ENCODE data around the gene GRM1. TPM values are rescaled to one million over a fixed set of nuclear protein-coding genes. Genes with fewer than 3 reads are reported as not detected.

GRM1 gene
- total and polyA plus RNA-seq, 2 donors (not counting 1 experiment from before 2014, with no cell fraction given), result not detected

- ATAC-seq (ENCODE audit: low read depth), result no peak
- H3K4me2 ChIP-seq (replicated peaks; ENCODE audit: low read depth, low read length, poor library complexity, severe bottlenecking), result no peak overlapping the region
- no peak for DNase-seq
- Mint-ChIP-seq H3K27me3 (no peaks in the 10 kb centered on the region), H3K4me1 (no peaks in the 10 kb centered on the region), H3K9me3 (ENCODE audit: insufficient read depth) (peaks cover 3% of the 10 kb centered on the region), H3K27ac (no peak overlapping the region), H3K4me3 (no peak overlapping the region)
- H4K20me1 ChIP-seq (ENCODE audit: control insufficient read depth, insufficient read depth, low read length, poor library complexity, severe bottlenecking), result no peaks in the 10 kb centered on the region
- ChIA-PET CTCF (no interaction called here), POLR2A (no interaction called here)
- H3K4me1 ChIP-seq (ENCODE audit: control insufficient read depth in 2 of 2, insufficient read depth in 2 of 2, low read length in 2 of 2), result no peaks in the 10 kb centered on the region
- no CpG with 5 or more reads among the region's 18 CpGs for WGBS (ENCODE audit: insufficient coverage)
- H3K9me3 ChIP-seq (ENCODE audit: control extremely low read depth in 1 of 3, control insufficient read depth in 2 of 3, insufficient read depth in 1 of 3, low read length in 2 of 3), result no peaks in the 10 kb centered on the region
- H3K27me3 ChIP-seq (replicated peaks in 1 of 4; ENCODE audit: control extremely low read depth in 1 of 4, control insufficient read depth in 3 of 4, insufficient read depth in 4 of 4, low read length in 3 of 4), result no peaks in the 10 kb centered on the region
- TF ChIP-seq, protein P1, sequence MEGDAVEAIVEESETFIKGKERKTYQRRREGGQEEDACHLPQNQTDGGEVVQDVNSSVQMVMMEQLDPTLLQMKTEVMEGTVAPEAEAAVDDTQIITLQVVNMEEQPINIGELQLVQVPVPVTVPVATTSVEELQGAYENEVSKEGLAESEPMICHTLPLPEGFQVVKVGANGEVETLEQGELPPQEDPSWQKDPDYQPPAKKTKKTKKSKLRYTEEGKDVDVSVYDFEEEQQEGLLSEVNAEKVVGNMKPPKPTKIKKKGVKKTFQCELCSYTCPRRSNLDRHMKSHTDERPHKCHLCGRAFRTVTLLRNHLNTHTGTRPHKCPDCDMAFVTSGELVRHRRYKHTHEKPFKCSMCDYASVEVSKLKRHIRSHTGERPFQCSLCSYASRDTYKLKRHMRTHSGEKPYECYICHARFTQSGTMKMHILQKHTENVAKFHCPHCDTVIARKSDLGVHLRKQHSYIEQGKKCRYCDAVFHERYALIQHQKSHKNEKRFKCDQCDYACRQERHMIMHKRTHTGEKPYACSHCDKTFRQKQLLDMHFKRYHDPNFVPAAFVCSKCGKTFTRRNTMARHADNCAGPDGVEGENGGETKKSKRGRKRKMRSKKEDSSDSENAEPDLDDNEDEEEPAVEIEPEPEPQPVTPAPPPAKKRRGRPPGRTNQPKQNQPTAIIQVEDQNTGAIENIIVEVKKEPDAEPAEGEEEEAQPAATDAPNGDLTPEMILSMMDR (IDR thresholded peaks at IDR 0.05), result no peak
- TF ChIP-seq EZH2 (IDR thresholded peaks at IDR 0.05; ENCODE audit: borderline replicate concordance, insufficient read depth, low read depth, low read length, poor library complexity, severe bottlenecking), result no peak
- no peak overlapping the region for H3K27ac ChIP-seq (ENCODE audit: low read length in 2 of 2)
- H3K79me2 ChIP-seq (ENCODE audit: control insufficient read depth, insufficient read depth, low read length), result no peaks in the 10 kb centered on the region
- intact Hi-C loops (cut with micrococcal nuclease), result no loop called here
- H3K36me3 ChIP-seq (replicated peaks in 1 of 2; ENCODE audit: control extremely low read depth in 1 of 2, control insufficient read depth in 1 of 2, extremely low read depth in 1 of 2, insufficient read depth in 2 of 2, low read length in 1 of 2), result no peaks in the 10 kb centered on the region
- H3K9ac ChIP-seq (ENCODE audit: low read length), result no peak overlapping the region
- H3K4me3 ChIP-seq (ENCODE audit: control extremely low read depth in 1 of 5, extremely low read depth in 1 of 5, insufficient read depth in 1 of 5, low read depth in 2 of 5, low read length in 4 of 5), result no peak overlapping the region
- no peak overlapping the region for H2AFZ ChIP-seq (ENCODE audit: insufficient read depth, low read depth, low read length, poor library complexity, severe bottlenecking)
Measured at GRCh38 chr6:146267447-146267846, 238.6 kb downstream of the GRM1 start.

- Histone ChIP-seq H3K9ac (ENCODE audit: low read length) (no peak overlapping the region), H3K27ac (ENCODE audit: low read length in 2 of 2) (no peak overlapping the region), H3K4me3 (ENCODE audit: control extremely low read depth in 1 of 5, extremely low read depth in 1 of 5, insufficient read depth in 1 of 5, low read depth in 2 of 5, low read length in 4 of 5) (no peak overlapping the region), H2AFZ (ENCODE audit: insufficient read depth, low read depth, low read length, poor library complexity, severe bottlenecking) (no peak overlapping the region), H3K36me3 (replicated peaks in 1 of 2; ENCODE audit: control extremely low read depth in 1 of 2, control insufficient read depth in 1 of 2, extremely low read depth in 1 of 2, insufficient read depth in 2 of 2, low read length in 1 of 2) (no peaks in the 10 kb centered on the region), H3K4me2 (replicated peaks; ENCODE audit: low read depth, low read length, poor library complexity, severe bottlenecking) (no peak overlapping the region), H3K9me3 (ENCODE audit: control extremely low read depth in 1 of 3, control insufficient read depth in 2 of 3, insufficient read depth in 1 of 3, low read length in 2 of 3) (no peaks in the 10 kb centered on the region), H3K27me3 (replicated peaks in 1 of 4; ENCODE audit: control extremely low read depth in 1 of 4, control insufficient read depth in 3 of 4, insufficient read depth in 4 of 4, low read length in 3 of 4) (no peaks in the 10 kb centered on the region), H3K79me2 (ENCODE audit: control insufficient read depth, insufficient read depth, low read length) (no peaks in the 10 kb centered on the region), H3K4me1 (ENCODE audit: control insufficient read depth in 2 of 2, insufficient read depth in 2 of 2, low read length in 2 of 2) (no peaks in the 10 kb centered on the region), H4K20me1 (ENCODE audit: control insufficient read depth, insufficient read depth, low read length, poor library complexity, severe bottlenecking) (no peaks in the 10 kb centered on the region)
- Mint-ChIP-seq H3K27me3 (no peaks in the 10 kb centered on the region), H3K9me3 (ENCODE audit: insufficient read depth) (peaks cover 3% of the 10 kb centered on the region), H3K4me1 (no peaks in the 10 kb centered on the region), H3K4me3 (no peak overlapping the region), H3K27ac (no peak overlapping the region)
- ATAC-seq (ENCODE audit: low read depth) (no peak), DNase-seq (no peak)
- WGBS (ENCODE audit: insufficient coverage), result no CpG with 5 or more reads among the region's 1 CpG
- TF ChIP-seq, protein P1 (IDR thresholded peaks at IDR 0.05), result no peak
- no peak for TF ChIP-seq EZH2 (IDR thresholded peaks at IDR 0.05; ENCODE audit: borderline replicate concordance, insufficient read depth, low read depth, low read length, poor library complexity, severe bottlenecking)
- POLR2A ChIA-PET, result no interaction called here
- intact Hi-C loops (cut with micrococcal nuclease), result no loop called here
- CTCF ChIA-PET, result no interaction called here
Measured at GRCh38 chr6:146267946-146268345, 239.1 kb downstream of the GRM1 start.

All from B cell (primary cell).